Pancreas (tissue), 10 donors: Measurements from ENCODE around the gene LGI4. TPM values are rescaled to one million over a fixed set of nuclear protein-coding genes. Genes with fewer than 3 reads are reported as not detected.

Source experiments
- ATAC-seq, 4 donors: fragments of 200-7000 bp; cut with Tn5 transposase; one replicate each; pipeline versions ENCODE4 v1.8.0 to v1.9.1; 2020; ENCODE audit warnings: mild to moderate bottlenecking in 4 of 4, moderate library complexity in 4 of 4
- DNase-seq, 6 donors: peaks; one replicate each; pipeline ENCODE4 v3.0.0-alpha.2; 2020
- FAIRE-seq: peaks from 2 replicates; lab custom pipeline; 2012; peaks lifted over from hg19 to GRCh38; lab: Jason Lieb, UNC
- H3K27ac ChIP-seq, 4 donors: fragments of 200-600 bp; sonication (generic); 1 replicate in 3 of 4; 2 replicates in 1 of 4; pipeline versions ENCODE4 v1.5.0 to v1.8.0; 2020
- H3K27me3 ChIP-seq, 4 donors: fragments of 200-600 bp; one replicate each; pipeline ENCODE4 v1.8.0; 2021
- H3K36me3 ChIP-seq, 3 donors: fragments of 200-600 bp; sonication (generic) in 1 of 3; one replicate each; pipeline versions ENCODE4 v1.5.0 to v1.8.0; 2020 to 2021
- H3K4me1 ChIP-seq, 3 donors: fragments of 200-600 bp; one replicate each; pipeline ENCODE4 v1.8.0; 2021
- H3K4me3 ChIP-seq, 4 donors: fragments of 200-600 bp; sonication (generic) in 2 of 4; one replicate each; pipeline versions ENCODE4 v1.5.0 to v1.8.0; 2020 to 2021
- H3K9me3 ChIP-seq, 4 donors: fragments of 200-600 bp; one replicate each; pipeline ENCODE4 v1.8.0; 2021
- CTCF ChIP-seq, 4 donors: fragments of 200-600 bp; sonication (generic) in 3 of 4; IDR thresholded peaks; one replicate each; pipeline versions ENCODE4 v1.5.0 to v1.8.0; 2021; ENCODE audit warnings: antibody characterized with exemption in 4 of 4
- WGBS, 2 donors: extraction: QIAGEN DNeasy Blood & Tissue Kit; methylation state at CpG; one replicate each; pipeline ENCODE4 v1.1.7; 2013; 5-methylcytosine and 5-hydroxymethylcytosine counted together
- intact Hi-C, 3 donors: fragments of 100-400 bp; cut with DNase I; formaldehyde crosslinking; loops; one replicate each; pipeline versions ENCODE4 v1.11.1 to v1.14.2; 2022
- polyA plus RNA-seq, 2 donors: library from polyadenylated mRNA; stranded (reverse); fragments of 200-250 nt; gene quantifications; one replicate each; pipeline ENCODE4 v1.2.3, GENCODE V29; 2013
- total RNA-seq, 6 donors: library from RNA; stranded (reverse); fragmentation: NEBNext Ultra II Directional in 4 of 6; extraction: Animal tissue kit (Norgen Biotek cat#: 25700) in 4 of 6; gene quantifications; one replicate each; pipeline versions ENCODE4 v1.2.1 to v1.2.4, GENCODE V29; 2021 to 2023
- donor health status: healthy with polysubstance abuse.
- donor health status: DM: no; HTN: no; CAD: no; lungs with moderate emphysema.
- donor health status: DM: no; HTN: no; CAD: no.
- donor health status: control.
- donor health status: control.
- donor health status: Bipolar disorder and iron deficiency.
- donor health status: DM: yes; HTN: yes; CAD: no.
- donor health status: DM: no; HTN: no; CAD: no.
- donor health status: DM: no; HTN: no; CAD: no.
- donor health status: DM: yes; HTN: yes; CAD: no.

The LGI4 gene
- total and polyA plus RNA-seq, 8 donors: 0.38 to 17.9 (median 2.2) TPM

- H3K4me1 ChIP-seq: no peaks in the 10 kb centered on the region
- DNase-seq (peak in 2 of 6 donors; percentile 15 to 49), ATAC-seq (no peak), FAIRE-seq (no peak)
- no peak overlapping the region for H3K27ac ChIP-seq
- H3K27me3 ChIP-seq: no peaks in the 10 kb centered on the region
- no peak overlapping the region for H3K4me3 ChIP-seq
- 88% methylated on average over 19 to 21 of the region's 21 CpGs for WGBS, 2 donors
- no peaks in the 10 kb centered on the region for H3K9me3 ChIP-seq
- H3K36me3 ChIP-seq: no peaks in the 10 kb centered on the region
- no peak for TF ChIP-seq CTCF (IDR thresholded peaks at IDR 0.05)
- intact Hi-C loops: no loop called here
Measured at GRCh38 chr19:35075202-35076025, 59.4 kb downstream of the LGI4 start.

Other genes with a start within 250 kb of the LGI4 start
- 1 to 10 TPM; 1.1 to 3.1 (median 2.2) TPM for gene ZNF30, start 208.2 kb downstream of the LGI4 start, total RNA-seq
- 1 to 10 TPM; 2.8 to 3.1 TPM for gene ZNF30, start 208.2 kb downstream of the LGI4 start, polyA plus RNA-seq
- 1 to 10 TPM; 1.5 to 6.4 (median 2.6) TPM for gene ZNF792, start 170.8 kb downstream of the LGI4 start, total RNA-seq
- gene ZNF792, start 170.8 kb downstream of the LGI4 start, polyA plus RNA-seq: 1 to 10 TPM; 1.0 to 1.6 TPM
- gene GRAMD1A, start 134.7 kb downstream of the LGI4 start, total RNA-seq: 10 to 100 TPM; 47.3 to 97.2 (median 87.4) TPM
- gene GRAMD1A, start 134.7 kb downstream of the LGI4 start, polyA plus RNA-seq: 100 to 1,000 TPM in 1 of 2 donors, 10 to 100 TPM in 1; 49.7 to 137 TPM
- gene SCN1B, start 104.6 kb downstream of the LGI4 start, total RNA-seq: 10 to 100 TPM in 1 of 6 donors, 1 to 10 TPM in 5; 2.9 to 11.0 (median 4.4) TPM
- gene SCN1B, start 104.6 kb downstream of the LGI4 start, polyA plus RNA-seq: 10 to 100 TPM; 14.0 to 15.1 TPM
- 100 to 1,000 TPM in 4 of 6 donors, 10 to 100 TPM in 2; 93.0 to 146 (median 118) TPM for gene HPN, start 93.3 kb downstream of the LGI4 start, total RNA-seq
- 100 to 1,000 TPM; 208 to 238 TPM for gene HPN, start 93.3 kb downstream of the LGI4 start, polyA plus RNA-seq
- 10 to 100 TPM; 12.2 to 33.4 (median 16.7) TPM for gene FXYD3, start 19.2 kb downstream of the LGI4 start, total RNA-seq
- 10 to 100 TPM; 33.9 to 59.1 TPM for gene FXYD3, start 19.2 kb downstream of the LGI4 start, polyA plus RNA-seq
- gene FXYD1, start 3.8 kb upstream of the LGI4 start, total RNA-seq: 1 to 10 TPM; 2.8 to 6.8 (median 4.6) TPM
- gene FXYD1, start 3.8 kb upstream of the LGI4 start, polyA plus RNA-seq: 10 to 100 TPM in 1 of 2 donors, 1 to 10 TPM in 1; 9.3 to 16.1 TPM
- gene FXYD7, start 8.2 kb upstream of the LGI4 start, total RNA-seq: under 1 TPM in 1 of 6 donors, not detected in 5; 0.23 TPM
- gene FXYD7, start 8.2 kb upstream of the LGI4 start, polyA plus RNA-seq: under 1 TPM in 1 of 2 donors, not detected in 1; 0.61 TPM
- 10 to 100 TPM in 3 of 6 donors, 1 to 10 TPM in 3; 2.6 to 34.1 (median 9.2) TPM for gene FXYD5, start 19.7 kb upstream of the LGI4 start, total RNA-seq
- 100 to 1,000 TPM in 1 of 2 donors, 10 to 100 TPM in 1; 31.9 to 101 TPM for gene FXYD5, start 19.7 kb upstream of the LGI4 start, polyA plus RNA-seq
- gene FAM187B, start 93.7 kb upstream of the LGI4 start, total RNA-seq: not detected
- not detected for gene FAM187B, start 93.7 kb upstream of the LGI4 start, polyA plus RNA-seq
- 100 to 1,000 TPM in 1 of 6 donors, 10 to 100 TPM in 5; 51.6 to 103 (median 67.0) TPM for gene LSR, start 113.9 kb upstream of the LGI4 start, total RNA-seq
- gene LSR, start 113.9 kb upstream of the LGI4 start, polyA plus RNA-seq: 10 to 100 TPM; 46.1 to 67.5 TPM
- gene USF2, start 133.9 kb upstream of the LGI4 start, total RNA-seq: 10 to 100 TPM; 46.4 to 84.9 (median 59.8) TPM
- 100 to 1,000 TPM; 106 to 112 TPM for gene USF2, start 133.9 kb upstream of the LGI4 start, polyA plus RNA-seq
- gene HAMP, start 147.5 kb upstream of the LGI4 start, total RNA-seq: 10 to 100 TPM in 1 of 6 donors, 1 to 10 TPM in 4, under 1 TPM in 1; 0.69 to 10.2 (median 2.2) TPM
- 100 to 1,000 TPM in 1 of 2 donors, 10 to 100 TPM in 1; 24.5 to 138 TPM for gene HAMP, start 147.5 kb upstream of the LGI4 start, polyA plus RNA-seq
- gene MAG, start 157.1 kb upstream of the LGI4 start, total RNA-seq: under 1 TPM in 1 of 6 donors, not detected in 5; 0.17 TPM
- under 1 TPM in 1 of 2 donors, not detected in 1; 0.47 TPM for gene MAG, start 157.1 kb upstream of the LGI4 start, polyA plus RNA-seq
- gene CD22, start 194.1 kb upstream of the LGI4 start, total RNA-seq: 1 to 10 TPM in 2 of 6 donors, under 1 TPM in 4; 0.32 to 2.1 (median 0.94) TPM
- gene CD22, start 194.1 kb upstream of the LGI4 start, polyA plus RNA-seq: under 1 TPM; 0.38 to 0.49 TPM
- gene FFAR1, start 212.8 kb upstream of the LGI4 start, total RNA-seq: 1 to 10 TPM in 4 of 6 donors, under 1 TPM in 2; 0.60 to 3.5 (median 1.8) TPM
- gene FFAR1, start 212.8 kb upstream of the LGI4 start, polyA plus RNA-seq: 10 to 100 TPM in 1 of 2 donors, 1 to 10 TPM in 1; 3.6 to 30.1 TPM
- gene FFAR3, start 223.4 kb upstream of the LGI4 start, total RNA-seq: under 1 TPM in 5 of 6 donors, not detected in 1; 0.09 to 0.37 (median 0.26) TPM
- gene FFAR3, start 223.4 kb upstream of the LGI4 start, polyA plus RNA-seq: 1 to 10 TPM; 1.5 to 2.7 TPM
- under 1 TPM in 2 of 6 donors, not detected in 4; 0.12 to 0.16 TPM for gene GPR42, start 236.0 kb upstream of the LGI4 start, total RNA-seq
- gene GPR42, start 236.0 kb upstream of the LGI4 start, polyA plus RNA-seq: under 1 TPM in 1 of 2 donors, not detected in 1; 0.52 TPM